Stimulated activated CD4-positive, alpha-beta T cell treated with anti-CD3 and anti-CD28 coated beads, TNF-alpha, amount 100 ng/mL, for 24 hours (primary cell): ENCODE data around the gene DUSP5.
"Not testable (repeated sequence)": the region's sequence is repeated elsewhere in the genome, so short reads cannot be mapped to it uniquely, and the experiment has no call there.

ENCODE experiments used
- DNase-seq, 3 experiments: peaks; one replicate each; pipeline ENCODE4 v3.0.0-alpha.2; 2020; ENCODE audit warnings: low read depth in 3 of 3

DUSP5 gene, protein sequence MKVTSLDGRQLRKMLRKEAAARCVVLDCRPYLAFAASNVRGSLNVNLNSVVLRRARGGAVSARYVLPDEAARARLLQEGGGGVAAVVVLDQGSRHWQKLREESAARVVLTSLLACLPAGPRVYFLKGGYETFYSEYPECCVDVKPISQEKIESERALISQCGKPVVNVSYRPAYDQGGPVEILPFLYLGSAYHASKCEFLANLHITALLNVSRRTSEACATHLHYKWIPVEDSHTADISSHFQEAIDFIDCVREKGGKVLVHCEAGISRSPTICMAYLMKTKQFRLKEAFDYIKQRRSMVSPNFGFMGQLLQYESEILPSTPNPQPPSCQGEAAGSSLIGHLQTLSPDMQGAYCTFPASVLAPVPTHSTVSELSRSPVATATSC

DNA sequence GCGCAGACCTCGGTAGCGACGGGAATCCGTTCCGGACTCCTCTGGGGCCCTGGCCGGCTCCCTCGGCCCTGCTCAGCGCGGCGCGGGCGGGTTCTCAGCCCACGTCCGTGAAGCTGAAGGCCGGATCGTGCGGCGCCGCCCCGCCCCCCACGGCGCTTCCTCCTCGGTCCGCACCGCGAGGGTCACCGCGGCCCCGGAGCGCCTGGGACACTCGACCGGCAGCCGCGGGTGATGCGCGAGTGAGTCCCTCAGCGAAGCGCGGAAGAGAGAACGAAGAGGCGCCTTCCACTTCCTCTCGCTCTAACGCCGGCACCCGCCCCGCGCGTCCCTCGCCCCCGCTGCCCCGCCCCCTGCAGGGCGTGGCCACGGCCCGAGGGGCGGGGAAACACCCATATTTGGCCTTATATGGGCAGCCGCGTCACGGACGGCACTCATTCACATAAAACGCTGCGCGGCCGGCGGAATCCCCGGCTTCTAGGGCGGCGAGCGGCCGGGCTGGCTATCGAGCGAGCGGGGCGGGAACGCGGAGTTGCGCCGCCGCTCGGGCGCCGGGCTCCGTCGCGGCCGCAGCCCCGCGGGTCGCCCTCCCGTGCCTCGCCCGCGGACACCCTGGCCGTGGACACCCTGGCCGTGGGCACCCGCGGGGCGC, at the start of gene DUSP5:
Gene DUSP5 (plus strand): TSS at position 470 of the 649 bp plus-strand sequence. CDS start 215 bp downstream, outside the sequence.
- peak; percentile 87 to 91 (median 89) for DNase-seq

DNA sequence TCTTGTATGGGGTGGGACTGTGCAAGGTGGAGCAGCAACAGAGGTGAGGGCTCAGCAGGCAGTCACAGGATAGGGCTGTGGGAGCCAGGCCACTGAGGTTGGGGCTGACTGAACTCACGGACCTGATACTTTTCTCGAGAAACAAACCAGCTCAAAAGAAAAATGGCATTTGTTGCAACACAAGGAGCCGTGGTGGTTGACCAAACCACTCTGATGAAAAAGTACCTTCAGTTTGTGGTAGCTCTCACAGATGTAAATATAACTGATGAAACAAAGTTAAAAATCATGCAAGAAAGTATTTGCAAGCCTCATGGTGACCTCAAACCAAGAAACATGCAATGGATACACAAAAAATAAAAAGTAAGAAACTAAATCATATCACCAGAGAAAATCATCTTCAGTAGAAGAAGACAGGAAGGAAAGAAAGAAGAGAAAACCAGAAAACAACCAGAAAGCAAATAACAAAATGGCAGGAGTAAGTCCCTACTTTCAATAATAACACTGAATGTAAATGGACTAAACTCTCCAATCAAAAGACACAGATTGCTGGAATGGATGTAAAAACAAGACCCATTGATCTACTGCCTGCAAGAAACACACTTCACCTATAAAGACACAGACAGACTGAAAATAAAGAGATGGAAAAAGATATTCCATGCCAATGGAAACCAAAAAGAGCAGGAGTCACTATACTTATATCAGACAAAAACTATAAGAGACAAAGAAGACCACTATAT, 48.9 kb upstream of the DUSP5 start:
- DNase-seq = no peak

DNA sequence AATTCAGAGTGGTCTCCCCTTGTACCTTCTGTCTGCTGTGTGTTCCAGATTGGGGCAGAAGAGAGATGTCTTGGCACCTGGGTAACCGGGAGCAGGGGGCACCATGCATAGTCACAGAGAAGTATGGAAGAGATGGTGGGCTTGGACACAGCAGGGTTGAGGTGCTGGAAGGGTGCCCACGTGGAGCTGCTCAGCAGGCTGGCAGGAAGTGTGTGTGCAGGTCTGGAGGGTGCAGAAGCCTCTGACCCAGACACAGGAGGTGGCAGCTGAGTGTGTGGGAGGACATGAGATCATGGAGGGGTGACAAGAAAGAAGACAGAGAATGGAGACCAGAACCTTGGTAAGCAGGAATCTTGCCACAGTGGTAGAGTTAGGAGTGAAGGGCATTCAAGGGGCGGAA, 42.3 kb upstream of the DUSP5 start:
- DNase-seq = no peak

DNA sequence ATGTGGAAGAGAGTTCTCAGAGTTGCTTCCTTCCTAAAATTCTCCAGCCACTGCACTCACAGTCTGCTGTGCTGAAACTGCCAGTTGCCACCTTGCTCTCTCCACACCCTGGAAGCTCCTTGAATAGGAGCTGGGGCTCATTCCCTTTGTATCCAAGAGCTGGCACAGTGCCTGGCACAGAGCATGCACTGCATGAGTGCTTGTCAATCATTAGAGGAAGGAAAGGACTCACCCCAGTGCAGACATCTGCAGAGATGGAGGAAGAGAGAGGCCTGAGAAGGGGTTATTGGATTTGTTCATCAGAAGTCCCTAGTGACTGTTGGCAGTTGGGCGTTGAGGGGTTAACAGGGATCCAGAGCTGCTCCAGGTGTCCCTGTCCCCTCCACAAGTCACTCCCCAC, 41.7 kb upstream of the DUSP5 start:
- DNase-seq = no peak

DNA sequence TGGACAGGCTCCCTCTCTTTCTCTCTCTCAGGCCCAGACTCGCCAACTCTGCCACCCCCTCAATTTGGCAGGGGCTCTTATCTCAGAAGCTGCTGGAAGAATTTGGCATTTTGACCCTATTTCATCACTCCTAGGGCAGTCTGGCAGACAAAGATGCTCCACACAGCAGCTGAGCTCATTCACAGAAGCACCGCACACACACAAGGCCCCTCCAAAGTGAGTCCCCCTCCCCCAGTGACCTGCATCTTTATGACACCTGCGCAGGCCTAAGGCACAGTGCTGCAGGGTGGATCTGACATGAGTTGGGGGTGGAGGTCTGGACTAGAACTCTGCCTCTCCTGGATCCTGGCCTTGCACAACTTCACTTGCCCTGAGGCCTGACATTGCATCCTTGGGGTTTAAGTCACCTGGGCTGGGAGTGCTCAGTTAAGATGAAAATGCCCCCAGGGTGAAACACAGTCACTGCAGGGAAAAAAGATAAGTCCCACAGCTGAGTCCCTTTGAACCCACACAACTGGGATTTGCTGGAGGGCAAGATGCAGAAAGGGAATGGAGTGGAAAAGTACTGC, 41.1 kb upstream of the DUSP5 start:
- DNase-seq = no peak

DNA sequence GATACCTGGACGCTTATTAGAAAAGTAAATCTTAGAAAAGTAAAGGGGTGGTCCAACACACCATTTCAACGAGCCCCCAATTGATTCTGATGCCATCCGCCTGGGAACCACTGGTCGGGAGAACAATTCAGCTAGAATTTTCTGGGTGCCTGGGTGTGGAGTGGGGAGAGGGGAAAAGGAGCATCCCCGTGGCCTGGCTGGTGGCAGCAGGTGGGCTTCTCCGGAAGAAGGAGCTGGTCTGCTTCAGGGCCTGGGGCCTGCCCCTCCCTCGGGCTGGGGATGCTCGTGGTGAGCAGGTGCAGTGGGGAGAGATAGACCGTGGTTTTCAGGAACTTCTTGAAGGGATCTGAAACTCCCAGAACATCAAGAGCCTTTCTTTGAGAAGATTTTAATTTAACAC, 39.9 kb upstream of the DUSP5 start:
- DNase-seq = no peak

DNA sequence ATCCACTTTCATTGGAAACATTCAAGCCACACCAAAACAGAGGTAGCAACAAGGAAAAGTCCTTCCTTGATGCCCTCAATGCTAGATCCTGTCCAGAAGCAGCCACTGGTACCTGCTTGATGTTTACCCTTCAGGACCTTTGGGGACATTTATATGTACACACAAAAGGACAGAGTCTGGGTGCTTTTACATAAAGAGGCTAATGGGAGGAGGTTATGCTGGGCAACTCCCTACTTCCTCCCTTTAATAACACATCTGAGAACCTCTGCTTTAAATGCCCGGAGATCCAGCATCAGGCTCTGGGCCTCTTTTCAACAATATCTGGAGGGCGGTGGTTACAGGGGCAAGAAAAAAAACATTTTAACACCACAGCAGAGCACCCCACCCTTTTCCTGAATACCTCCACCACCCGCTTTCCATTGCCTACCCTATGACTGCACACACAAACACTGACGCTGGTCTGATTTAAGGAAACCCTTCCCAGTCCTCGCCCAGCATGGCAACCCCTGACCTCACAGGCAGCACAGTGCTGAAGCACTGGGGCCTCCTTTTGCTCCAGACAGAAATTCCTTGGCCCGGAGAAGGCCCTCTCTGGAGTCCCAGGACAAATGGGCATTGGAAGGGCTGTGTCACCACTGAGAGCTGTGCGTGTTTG, 39.3 kb upstream of the DUSP5 start:
- no peak for DNase-seq

DNA sequence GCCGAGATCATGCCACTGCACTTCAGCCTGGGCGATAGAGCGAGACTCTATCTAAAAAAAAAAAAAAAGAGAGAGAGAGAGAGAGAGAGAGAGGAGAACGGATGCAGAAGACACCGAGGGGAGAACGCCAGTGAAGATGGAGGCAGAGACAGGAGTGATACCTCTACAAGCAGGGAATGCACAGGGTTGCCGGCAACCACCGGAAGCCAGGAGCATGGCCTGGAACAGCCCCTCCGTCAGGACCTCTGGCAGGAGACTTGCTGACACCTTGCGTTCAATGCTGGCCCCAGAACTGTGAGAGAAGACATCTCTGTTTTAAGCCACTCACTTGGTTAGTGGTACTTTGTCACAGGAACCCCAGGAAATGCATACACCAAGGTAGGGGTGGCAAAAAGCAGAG, 38.1 kb upstream of the DUSP5 start:
- DNase-seq = no peak

DNA sequence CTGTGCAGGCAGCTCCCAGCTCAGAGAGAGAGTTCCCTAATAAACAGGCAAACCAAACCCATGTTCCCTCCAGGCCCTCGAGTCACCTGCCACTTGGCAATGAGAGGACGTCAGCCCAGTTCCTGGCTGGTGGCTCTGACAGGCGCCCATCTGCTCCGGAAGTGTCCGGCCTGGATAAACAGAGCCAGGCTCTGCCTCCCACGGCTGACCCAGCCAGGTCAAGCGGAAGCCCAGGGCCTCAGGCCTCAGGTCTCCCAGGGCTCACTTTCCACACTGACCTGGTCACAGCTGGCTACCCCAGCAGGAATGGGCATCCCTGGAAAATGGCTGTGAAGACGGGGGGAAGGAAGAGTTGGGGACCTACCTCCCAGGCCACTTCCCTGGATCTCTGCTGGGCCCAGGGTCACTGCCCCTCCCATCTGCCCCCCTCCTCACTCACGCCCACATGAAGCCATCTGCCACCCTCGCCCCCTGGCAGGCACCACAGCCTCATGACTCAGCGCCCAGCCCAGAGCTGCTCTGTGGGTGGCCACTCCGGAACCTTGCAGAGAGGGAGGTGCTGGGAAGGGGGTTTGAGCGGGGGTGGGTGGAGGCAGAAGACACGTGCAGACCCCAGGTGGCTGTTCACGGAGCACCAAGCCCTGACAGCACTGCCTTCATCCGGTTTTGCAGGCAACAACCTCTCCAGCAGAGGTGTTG, 37.4 kb upstream of the DUSP5 start:
- DNase-seq = no peak

DNA sequence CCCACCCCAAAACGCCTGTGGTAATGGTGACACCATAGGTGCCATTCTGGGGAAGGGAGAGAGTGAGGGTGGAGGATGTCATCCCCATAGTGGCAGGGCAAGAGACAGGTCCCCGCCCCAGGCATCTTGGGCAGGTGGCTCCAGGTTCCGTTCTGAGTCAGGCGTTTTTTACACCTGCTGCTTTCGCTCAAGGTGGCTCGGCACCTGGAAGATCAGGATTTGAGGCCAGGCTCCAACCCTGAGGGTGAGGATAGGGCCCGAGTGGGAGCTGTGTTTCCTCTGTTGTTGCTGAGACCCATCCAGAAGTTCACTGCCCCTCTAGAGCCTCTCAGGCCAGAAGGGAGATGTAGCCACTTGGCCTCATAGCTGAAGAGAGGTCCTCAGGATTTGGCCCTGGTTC, 36.6 kb upstream of the DUSP5 start:
- DNase-seq = no peak

DNA sequence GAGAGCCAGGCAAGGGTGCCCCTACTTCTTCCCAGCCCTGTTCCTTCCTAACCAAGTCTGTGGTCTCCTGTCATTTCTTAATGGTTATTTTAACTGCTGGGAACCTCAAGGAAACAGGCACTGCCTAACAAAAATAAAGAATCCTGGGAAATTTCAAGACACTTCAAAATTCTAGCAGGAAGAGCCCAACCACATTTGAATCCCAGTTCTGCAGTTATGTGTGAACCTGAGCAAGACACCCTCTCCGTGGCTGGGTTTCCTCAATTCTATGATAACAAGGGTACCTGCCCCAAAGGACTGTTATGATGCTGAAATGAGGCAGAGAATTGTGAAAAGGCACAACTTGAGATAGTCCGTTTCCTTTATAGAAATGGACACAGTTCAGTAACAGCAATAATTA, 36.2 kb upstream of the DUSP5 start:
- DNase-seq = no peak

DNA sequence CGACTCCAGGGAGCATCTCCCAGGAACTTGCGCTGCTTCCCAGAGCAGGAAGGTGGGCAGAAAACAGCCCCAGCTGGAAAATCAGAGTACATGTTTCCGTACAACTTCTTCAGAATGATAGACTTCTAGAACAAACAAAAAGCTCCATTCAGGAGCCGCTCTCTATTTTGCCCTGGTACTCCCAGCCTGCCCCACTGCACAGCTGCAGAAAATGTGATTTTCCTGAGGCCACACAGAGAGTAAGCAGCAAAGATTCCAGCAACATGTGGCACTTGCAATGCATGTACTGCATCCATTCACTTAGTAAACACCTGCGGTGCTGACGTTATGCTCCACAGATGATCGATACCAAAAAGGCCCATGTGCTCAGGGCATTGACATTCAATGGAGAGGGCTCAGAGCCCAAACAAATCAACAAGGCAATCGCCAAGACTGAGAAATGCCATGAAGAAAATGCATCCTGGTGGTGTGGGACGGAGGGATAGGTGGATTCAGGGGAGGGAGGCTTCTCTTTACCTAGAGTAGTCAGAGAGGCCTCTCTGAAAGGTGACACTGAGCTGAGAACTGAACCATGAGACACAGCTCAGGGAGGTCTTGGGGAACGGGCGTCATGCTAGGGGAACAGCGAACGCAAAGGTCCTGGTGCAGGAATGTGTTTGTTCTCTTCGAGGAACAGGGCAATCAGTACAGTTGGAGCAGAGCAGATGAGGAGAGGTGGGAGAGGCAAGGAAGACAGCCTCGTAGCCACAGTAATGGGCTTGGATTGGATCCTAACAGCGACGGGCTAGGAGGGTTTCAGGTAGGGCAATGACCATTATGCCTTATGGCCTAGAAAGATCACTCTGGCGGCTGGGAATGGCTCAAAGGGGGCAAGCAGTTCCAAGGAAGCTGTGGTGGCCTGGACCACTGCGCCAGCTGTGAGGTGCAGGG, 35.3 kb upstream of the DUSP5 start:
- no peak for DNase-seq

DNA sequence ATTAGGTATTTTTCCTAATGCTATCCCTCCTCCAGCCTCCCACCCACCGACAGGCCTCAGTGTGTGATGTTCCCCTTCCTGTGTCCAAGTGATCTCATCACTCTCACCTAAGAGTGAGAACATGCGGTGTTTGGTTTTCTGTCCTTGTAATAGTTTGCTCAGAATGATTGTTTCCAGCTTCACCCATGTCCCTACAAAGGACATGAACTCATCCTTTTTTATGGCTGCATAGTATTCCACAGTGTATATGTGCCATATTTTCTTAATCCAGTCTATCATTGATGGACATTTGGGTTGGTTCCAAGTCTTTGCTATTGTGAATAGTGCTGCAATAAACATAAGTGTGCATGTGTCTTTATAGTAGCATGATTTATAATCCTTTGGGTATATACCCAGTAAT, 29.4 kb upstream of the DUSP5 start:
- not testable (repeated sequence) for DNase-seq

DNA sequence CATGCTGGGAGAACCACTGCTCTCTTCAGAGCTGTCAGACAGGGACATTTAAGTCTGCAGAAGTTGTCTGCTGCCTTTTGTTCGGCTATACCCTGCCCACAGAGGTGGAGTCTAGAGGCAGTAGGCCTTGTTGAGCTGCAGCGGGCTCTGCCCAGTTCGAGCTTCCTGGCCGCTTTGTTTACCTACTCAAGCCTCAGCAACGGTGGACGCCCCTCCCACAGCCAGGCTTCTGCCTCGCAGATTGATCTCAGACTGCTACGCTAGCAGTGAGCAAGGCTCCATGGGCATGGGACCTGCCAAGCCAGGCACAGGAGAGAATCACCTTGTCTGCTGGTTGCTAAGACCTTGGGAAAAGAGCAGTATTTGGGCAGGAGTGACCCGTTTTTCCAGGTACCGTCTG, 27.2 kb upstream of the DUSP5 start:
- not testable (repeated sequence) for DNase-seq

DNA sequence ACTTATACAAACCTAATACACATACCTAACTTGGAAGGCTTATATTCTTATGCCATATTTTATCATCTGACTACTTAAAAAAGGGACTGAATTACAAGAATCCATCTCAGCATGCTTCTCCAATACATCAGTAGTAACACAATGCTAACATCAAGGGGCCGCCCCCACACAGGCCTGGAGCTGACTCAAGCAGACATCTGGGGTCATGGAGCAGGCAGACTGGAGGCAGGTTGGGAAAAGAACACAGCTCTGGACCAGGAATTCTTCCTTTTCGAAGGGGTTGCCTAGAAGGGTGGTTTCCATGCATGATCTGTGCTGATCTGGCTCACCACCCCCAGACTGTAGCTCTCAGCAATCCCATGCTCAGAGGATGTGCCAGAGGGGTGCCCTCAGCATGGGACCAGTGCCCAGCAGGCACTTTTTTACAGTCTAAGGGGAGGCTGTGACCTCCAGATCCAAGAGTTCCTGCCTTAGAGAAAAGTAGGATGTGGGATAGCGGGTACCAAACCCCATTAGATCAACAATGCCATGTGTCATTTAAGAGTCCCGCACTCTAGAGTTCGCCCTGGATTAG, 26.1 kb upstream of the DUSP5 start:
- no peak for DNase-seq

DNA sequence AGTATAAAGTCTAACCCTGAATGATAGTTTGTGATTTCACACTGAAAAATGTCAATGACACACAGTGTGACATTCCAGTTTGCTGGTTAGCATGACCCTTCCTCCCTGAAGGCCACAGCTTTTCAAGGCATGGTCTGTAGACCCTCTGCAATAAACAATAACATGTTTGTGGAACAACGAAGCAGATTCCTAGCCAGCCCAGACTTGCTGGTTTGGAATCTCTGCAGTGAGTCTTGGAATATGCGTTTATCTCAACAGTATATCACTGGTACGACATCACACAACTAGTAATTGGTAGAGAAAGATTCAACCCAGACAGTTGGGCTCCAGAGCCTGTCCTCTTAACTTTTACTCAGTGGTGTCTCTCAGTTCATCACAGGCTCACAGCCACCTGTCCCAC, 23.7 kb upstream of the DUSP5 start:
- no peak for DNase-seq

DNA sequence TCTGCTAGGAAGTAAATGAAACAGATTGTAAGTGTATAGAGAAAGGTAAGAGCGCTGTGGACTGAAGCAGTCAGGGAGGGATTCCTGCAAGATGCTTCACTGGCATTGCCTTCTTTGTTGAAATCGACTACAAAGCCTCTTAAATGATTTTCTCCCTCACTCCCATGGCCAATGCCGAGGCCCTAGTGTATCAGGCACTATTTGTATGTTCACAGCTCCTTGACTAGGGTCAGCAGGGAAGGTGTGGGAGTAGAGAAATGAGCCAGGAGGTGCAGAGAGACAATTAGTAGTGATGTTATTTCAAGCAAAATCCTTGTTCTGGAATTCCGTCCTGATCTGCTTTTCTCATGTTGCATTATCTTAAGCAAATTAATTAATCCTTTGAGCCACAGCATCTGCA, 22.9 kb upstream of the DUSP5 start:
- DNase-seq = no peak

DNA sequence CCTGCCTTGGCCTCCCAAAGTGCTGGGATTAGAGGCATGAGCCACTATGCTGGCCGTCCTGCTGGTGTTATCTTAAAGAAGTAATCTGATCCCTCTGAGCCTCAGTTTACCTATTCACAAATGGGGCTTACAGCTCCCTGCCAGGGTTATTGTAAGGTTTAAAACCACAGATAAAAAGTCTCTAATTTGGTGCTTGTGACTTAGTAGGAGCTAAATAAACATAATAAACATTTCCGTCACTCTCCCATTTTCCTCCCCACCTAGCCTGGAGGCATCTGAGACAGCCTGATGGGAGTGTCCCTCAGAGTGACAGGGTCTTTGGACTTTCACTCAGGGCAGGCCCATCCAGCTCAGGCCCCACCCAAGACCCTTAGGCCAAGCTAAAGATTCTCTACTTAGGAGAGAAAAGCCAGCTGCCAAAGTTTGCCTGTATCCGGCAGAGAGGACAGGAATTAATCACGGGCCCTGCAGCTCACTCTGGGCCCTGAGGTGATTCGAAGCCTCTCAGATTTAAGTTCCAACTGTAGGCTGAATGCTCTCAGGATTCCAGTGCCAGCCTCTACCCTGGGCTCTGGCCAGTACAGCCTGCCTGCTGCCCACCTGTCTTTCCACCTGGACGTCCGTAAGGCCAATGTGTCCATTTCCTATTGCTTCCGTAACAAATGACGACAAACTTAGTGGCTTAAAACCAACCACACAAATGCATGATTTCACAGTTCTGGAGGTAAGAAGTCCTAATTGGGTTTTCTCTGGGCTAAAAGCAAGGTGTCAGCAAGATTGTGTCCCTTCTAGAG, 21.8 kb upstream of the DUSP5 start:
- no peak for DNase-seq

DNA sequence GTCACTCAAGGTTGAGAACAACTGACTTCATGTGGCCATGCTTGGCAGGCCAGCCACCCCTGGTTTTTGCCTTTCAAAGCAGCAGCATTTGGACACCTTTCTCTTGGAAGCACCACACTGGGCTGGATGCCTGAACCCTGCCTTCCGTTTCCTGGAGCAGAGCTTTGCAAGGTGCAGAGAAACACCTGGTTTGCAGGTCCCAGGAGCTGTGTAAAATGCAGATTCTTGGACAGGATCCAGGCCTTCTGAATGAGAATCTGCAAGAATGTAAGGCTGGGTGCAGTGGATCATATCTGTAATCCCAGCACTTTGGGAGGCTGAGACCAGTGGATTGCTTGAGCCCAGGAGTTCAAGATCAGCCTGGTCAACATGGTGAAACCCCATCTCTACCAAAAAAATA, 18.0 kb upstream of the DUSP5 start:
- no peak for DNase-seq
